Inferior parietal cortex (tissue), 1 donor: ENCODE measurements around the gene MRPS23.

Experiments used
- DNase-seq: peaks from one replicate; pipeline ENCODE4 v3.0.0-alpha.2; 2016; ENCODE audit errors: extremely low spot score

Gene MRPS23

DNA sequence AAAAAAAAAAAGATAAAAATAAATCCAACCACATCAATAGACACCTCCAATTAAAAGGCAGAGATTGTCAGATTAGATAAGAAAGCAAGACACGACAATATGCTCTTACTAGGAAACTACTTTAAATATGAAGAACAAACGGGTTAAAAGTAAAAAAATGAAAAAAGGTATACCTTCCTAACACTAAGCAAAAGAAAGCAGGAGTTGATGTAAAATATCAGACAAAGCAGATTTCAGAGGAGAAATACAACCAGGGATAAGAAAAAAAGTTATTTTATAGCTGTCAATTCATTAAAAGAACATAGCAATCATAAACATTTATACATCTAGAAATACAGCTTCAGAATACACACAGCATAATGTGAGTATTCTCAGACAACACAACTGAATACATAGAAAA is 55.0 kb downstream of the MRPS23 start:
- no peak for DNase-seq

DNA sequence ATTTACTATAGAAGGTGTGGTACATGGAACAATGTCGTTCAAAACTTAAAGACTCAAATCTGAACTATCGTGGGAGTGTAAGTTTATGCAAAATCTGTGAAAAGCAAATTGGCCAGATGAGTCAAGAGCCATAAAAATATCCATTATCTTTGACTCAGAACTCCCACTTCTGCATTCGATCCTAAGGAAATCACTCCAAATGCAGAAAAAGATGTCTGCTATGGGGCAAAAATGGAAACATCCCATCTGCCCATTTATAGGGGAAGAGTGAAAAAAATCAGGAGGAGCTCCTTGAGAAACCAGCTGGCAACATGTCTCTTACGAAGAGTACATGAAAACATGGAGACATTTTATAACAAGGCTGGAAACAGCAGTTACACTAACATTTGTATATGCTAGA is 61.1 kb downstream of the MRPS23 start:
- peak; percentile 67 for DNase-seq

DNA sequence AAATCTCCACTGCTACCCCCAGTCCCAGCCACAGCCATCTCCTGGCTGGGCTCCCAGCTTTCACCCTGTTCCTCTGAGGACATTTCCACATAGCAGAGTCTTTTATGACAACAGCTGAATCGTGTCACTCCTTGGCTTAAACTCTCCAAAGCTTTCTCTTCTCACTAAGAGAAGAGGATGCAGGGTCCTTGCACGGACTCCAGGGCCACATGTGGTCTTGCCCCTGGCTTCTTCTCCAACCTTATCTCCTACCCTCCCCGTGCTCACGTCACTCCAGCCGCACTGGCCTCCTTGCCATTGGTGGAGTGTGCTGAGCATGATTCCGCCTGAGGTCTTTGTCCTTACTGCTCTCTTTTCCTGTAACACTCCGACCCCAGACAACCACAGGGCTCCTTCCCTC is 64.8 kb downstream of the MRPS23 start:
- no peak for DNase-seq
